Hematopoietic multipotent progenitor cell treated with erythropoietin and hydrocortisone succinate and interleukin-3 and kit ligand, for 15 days (in vitro differentiated cells): ENCODE results near the gene GCH1.
"Not testable (repeated sequence)": the region's sequence is repeated elsewhere in the genome, so short reads cannot be mapped to it uniquely, and the experiment has no call there.

Experiments
- DNase-seq: peaks from one replicate; pipeline ENCODE4 v3.0.0-alpha.2; 2015; ENCODE audit warnings: low spot score

The GCH1 gene, protein sequence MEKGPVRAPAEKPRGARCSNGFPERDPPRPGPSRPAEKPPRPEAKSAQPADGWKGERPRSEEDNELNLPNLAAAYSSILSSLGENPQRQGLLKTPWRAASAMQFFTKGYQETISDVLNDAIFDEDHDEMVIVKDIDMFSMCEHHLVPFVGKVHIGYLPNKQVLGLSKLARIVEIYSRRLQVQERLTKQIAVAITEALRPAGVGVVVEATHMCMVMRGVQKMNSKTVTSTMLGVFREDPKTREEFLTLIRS

DNA sequence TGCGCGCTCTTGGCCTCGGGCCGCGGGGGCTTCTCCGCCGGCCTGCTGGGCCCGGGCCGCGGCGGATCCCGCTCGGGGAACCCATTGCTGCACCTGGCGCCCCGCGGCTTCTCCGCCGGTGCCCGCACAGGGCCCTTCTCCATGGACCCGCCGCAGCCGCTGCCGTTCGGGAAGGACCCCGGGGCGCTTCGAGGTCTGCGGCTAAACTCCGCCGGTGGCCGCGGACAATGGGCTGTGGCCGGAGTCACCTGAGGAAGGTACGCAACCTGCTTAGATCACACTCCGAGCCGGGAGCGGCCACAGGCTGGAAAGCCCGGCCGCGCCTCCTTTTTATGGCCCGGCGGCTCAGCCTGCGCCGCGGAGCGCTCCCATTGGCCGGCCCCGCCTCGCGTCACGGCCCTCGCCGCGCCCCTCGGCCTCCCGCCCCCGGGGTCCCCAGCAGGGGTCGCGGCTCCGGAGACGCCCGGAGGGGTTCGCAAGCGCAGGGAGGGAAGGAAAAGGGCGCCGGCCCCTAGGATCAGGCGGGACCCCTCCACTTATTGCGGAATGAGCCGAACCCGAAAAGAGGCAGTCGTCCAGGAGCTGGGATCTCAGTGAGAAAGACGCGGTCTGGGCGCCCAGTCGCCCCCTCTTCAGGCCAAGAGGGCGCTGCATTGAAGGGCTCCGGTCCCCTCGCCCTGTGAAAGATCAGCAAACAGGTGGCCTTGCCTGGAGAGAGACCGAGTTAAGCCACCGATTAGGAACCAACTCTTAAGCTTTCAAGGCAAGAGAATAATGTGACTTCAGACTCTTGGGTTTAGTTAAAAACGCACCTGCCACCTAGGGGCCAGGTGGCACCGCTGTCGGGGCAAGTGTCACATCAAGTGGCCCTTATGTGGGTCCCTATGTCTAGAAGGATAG, at the start of gene GCH1:
Gene GCH1, minus strand, starts transcription at position 306 of the 900 bp plus-strand sequence. Its CDS starts 163 bp downstream, at position 143.
- peak; percentile 70 for DNase-seq

- DNase-seq: no peak
Measured at GRCh38 chr14:54947230-54947629, 44.6 kb upstream of the GCH1 start.

- no peak for DNase-seq
Measured at GRCh38 chr14:54946500-54946899, 43.9 kb upstream of the GCH1 start.

GRCh38 chr14:54944737-54945391, 42.2 kb upstream of the GCH1 start:
- no peak for DNase-seq

DNA sequence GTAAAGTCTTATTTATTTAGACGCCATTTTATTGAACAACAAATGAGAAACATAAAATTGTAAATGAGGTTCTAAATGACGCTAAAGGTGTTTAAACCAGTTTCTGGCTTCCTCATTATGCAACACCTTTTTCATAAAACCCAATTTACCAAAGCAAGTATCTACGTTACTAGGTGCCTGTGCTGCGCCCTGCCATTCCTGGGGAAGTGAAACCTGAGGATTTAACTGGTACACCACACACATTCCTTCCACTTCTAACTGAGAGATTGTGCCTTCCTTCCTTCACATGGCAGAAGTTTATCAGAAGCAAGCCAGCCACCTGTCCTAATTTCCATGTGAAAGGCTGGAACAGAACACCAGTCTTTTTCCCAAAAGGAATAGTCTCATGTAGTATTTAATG, 40.3 kb upstream of the GCH1 start:
- DNase-seq: no peak

GRCh38 chr14:54936816-54937215, 34.2 kb upstream of the GCH1 start:
- no peak for DNase-seq

GRCh38 chr14:54935958-54936357, 33.3 kb upstream of the GCH1 start:
- no peak for DNase-seq

- DNase-seq: no peak
Measured at GRCh38 chr14:54935100-54935499, 32.5 kb upstream of the GCH1 start.

DNA sequence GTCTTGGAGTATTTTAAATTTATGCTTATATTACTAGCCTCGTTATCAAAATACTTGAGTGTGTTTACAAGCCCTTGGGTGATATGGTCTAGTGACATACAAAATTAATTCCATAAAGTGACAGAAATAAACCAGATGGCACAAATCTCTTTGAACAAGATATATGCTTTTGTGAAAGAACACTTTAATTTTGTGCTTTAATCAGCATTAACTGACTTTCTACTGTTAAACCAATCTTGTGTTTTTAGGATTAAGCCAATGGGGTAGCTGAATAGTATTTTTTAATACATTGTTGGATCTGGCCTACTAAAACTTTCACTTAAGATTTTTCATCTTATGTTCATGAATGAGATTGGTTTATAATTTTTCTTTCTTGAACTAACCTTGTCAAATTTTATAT, 30.4 kb upstream of the GCH1 start:
- no peak for DNase-seq

DNA sequence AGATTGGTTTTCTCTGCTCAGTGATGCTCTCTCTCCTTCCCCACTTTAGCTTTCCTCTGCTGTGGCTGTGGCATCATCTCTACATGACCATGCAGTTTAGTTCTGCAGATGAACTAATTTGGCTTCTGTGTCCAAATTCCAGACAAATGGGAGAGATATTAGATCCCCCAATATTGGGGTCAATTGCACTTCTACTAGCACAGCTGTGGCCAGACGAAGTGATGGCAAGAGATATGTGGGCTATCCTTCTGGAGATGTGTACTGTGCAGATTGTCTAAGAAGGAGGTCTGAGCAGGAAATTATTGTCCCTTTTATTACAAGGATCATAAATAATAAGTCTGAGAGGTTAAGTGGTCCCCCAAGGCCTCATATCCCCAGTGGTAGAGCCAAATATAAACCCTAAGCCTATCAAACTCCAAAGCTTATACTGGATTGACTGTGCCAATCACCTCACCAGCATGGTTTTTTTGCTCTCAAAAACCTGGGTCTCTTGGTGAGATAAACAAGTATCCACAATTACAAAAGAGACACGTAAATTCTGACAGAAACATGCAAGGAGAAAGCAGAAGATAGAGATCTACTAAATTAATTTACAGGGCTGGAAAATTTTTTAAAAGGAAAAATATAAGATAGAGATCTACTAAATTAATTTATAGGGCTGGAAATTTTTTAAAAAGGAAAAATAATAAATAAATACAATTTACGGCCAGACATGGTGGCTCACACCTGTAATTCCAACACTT, 29.1 kb upstream of the GCH1 start:
- peak; percentile 48 for DNase-seq

- DNase-seq: peak; percentile 89
Measured at GRCh38 chr14:54931101-54931500, 28.5 kb upstream of the GCH1 start.

GRCh38 chr14:54929556-54929955, 26.9 kb upstream of the GCH1 start:
- peak; percentile 51 for DNase-seq

DNA sequence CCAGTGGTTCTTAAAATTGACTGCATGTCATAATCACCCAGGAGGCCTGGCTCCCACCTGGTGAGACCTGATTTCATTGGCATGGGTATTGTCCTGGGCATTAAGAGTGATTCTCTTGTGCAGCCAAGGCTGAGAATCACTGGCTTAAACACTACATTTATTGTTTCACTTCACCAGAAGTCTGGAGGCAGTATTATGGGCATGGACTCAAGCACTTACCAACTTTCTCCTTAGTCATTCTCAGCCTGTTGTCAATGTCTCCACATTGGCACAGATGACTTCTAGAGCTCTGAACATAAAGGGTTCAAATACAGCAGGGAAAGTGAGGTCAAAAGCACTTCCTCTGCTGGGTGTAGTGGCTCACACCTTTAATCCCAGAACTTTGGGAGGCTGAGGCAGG, 25.6 kb upstream of the GCH1 start:
- peak; percentile 61 for DNase-seq

GRCh38 chr14:54927551-54927950, 24.9 kb upstream of the GCH1 start:
- DNase-seq: no peak

GRCh38 chr14:54926570-54926969, 23.9 kb upstream of the GCH1 start:
- DNase-seq: not testable (repeated sequence)

DNA sequence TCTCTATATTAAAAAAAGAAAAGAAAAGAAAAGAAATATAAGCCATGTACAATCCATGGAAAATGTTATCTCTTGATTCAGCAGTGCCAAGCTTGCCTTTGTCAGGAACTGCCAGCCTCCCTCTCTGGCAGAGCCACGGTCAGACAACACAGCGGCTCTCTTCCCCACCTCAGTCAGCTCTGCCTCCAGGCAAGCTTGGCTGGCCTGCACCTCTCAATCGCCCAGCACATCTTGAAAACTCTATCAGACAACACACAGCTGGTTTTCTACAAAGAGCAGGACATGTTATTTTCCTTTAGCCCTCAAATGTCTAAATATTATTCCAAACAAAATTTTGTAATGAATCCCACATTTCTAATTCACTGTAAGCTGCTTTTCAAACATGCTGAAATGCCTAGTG, 20.0 kb upstream of the GCH1 start:
- DNase-seq: no peak

- no peak for DNase-seq
Measured at GRCh38 chr14:54920052-54920451, 17.4 kb upstream of the GCH1 start.

GRCh38 chr14:54919330-54919729, 16.7 kb upstream of the GCH1 start:
- no peak for DNase-seq

DNA sequence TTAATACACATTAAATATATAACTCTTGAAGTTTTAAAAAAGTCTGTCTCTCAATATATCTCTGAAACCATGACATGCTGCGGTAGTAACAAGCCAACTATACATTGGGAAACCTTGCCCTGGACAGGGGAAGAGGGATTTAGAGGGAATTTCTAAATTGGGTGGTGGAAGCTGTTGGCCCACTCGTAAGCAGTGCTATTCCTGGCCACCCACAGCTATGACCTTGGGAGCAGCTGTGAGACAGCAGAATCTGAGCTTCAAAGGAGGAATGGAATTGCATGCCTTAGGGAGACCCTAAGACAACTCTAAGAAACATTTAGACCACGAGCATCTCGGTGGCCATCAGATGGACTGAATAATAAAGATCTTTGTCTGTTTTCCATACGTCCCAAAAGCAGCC, 15.8 kb upstream of the GCH1 start:
- DNase-seq: no peak

- no peak for DNase-seq
Measured at GRCh38 chr14:54916101-54916500, 13.5 kb upstream of the GCH1 start.

DNA sequence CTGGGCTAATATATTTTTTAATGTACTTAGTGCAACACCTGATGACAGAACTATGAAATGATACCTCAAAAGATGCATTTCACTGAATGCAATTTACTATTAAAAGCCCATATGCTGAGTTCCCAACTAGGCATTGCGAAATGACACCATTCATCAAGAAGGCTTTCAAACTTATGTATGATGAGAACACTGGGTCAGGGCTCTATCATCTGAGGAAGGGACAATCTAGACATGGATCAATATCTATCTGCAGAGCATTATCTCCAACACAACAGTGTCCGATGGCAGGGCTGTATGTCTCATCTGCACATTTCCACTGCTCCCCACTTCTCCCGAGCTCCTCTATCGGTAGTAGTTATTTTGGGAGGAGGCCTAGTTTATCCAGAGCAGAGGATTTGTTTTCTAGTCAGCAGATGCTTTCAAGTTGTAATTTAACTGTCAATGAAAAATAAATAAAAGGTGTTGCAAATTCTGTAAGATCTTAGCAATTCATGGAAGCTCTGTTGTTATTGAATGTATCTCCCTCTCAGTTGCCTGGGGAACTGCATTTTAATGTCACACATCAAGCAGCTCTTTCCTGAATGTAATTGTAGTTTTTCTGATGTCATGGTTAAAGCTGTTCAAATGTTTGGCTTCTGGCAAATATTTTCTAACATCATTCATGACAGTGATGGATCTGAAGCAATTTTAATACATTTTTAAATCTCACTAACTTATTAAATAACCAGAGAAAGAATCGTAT, 7.4 kb upstream of the GCH1 start:
- DNase-seq: no peak
